Stimulated activated naive CD4-positive, alpha-beta T cell (primary cell): Measurements from ENCODE around the gene CBR4.
A peak's percentile ranks its signal among the peaks of the same experiment; 100 is the strongest.
"Not testable (repeated sequence)": the region's sequence is repeated elsewhere in the genome, so short reads cannot be mapped to it uniquely, and the experiment has no call there.

Experiments
- DNase-seq, 6 experiments: peaks; one replicate each; lab custom pipeline; 2025; lab: John Stamatoyannopoulos, UW

Gene CBR4

DNA sequence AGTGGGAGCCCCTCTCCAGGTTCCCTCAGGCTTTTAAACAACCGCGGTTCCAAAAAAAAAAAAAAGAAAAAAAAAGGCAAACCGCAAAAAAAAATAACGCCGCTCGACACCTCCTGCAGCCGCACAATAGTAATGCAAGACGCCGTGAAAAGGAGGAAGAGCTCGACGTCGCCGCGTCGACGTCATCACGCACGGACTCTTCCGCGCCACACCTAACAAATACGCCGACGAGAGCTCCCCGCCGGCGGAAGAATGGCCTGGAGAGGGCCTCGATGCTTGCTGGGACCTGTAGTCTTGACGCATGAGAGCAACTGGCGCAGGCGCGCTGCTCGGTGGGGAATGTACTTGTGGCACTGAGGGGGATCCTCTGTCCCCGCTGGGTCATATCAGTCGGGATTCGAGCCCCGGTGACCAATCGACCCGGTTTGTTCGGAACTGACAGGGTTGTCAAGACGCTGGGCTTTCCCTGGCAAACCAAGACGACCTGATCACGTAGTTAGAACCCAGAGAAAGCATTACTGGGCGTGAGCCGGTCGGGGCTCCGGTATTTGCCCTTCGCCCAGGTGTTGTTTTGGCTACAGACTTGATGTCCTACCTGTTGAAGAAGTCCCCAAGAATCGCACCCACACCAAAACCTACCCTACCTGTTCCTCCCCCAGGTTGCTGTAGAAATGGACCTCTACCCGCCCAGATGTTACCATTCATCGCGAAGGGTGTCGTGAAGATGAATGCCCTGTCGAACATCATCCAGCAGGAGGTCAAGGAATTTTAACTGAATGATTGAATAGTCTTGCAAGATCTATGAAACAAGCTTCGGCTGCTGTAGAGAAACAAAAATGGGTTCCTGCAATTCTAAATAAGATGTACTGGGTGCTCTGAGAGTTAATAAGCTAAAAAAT lies at the start of gene CBR4:
Gene CBR4 (minus strand): TSS at position 131 of the 899 bp plus-strand sequence. CDS start 166 bp downstream, outside the sequence.
- DNase-seq, result peak; percentile 85 to 95 (median 94)

DNA sequence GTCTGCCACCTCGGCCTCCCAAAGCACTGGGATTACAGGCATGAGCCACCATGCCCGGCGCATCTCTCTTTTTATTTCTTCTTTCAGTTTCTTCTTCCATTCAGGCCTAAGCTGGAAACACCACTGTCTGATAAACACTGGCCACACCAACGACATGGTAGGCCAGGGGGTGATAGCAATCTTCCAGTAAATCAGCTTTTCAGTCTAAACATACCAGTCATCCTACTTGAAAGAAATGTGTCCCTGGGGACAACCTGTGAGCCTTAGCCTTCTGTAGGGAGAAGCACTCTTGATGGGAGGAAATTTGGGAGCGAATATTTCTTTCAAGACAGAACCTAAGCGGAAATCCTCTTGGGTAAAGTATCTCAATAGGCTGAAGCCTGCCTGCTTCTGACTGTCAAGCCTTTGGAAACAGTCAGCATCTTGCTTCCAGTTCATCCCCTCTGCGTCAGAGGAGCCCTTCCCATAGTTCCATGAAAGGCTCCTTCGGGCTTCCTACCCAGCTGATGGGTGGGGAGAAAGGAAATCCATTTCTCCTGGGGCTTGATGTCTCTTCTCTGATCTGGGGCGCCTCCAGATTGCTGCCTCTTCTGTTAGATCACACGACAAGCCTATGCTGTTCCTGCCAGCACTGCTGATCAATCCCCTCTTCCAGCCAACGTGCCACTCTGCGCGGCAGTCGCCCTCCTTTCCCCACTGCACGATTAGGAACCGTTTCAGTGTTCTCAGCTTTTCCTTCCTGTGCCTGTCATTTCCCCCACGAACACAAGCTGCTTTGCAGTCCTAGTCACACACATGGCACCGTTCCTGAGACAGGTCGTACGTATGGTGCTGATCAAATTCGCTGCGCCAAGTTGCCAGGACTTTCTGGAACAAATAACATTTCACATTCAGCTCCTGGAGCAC lies 49.5 kb upstream of the CBR4 start:
- DNase-seq, result no peak

DNA sequence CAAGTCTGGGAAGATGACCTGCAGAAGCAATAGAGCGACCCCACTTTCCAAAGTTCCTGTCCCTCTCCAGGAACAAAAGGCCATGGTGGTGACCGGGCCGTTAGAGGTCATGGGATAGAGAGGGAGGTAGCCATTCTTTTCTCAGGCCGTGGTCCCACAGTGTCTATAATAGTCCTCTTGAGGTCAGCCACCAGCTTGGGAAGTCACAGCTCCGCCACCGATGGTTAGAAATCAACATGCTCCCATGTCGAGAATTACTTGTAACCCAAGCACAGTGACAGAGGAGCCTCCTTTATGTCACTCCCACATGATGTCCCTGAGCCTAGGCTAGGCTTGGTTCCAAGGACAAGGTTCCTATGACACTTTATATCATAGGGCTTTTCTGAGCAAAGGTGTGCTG lies 48.3 kb upstream of the CBR4 start:
- no peak for DNase-seq

DNA sequence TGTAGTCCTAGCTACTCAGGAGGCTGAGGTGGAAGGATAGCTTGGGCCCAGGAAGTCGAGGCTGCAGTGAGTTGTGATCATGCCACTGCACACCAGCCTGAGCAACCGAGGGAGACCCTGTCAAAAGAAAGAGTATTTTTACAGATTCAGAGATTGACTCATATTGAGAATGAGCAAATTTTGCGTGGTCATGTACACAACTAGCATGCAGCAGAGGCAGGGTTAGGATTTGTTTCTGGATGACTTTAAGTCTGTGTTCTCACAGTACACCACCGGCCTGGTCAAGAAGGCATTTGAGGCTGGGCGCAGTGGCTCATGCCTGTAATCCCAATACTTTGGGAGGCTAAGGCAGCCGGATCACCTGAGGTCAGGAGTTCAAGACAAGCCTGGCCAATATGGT lies 44.8 kb upstream of the CBR4 start:
- no peak for DNase-seq

DNA sequence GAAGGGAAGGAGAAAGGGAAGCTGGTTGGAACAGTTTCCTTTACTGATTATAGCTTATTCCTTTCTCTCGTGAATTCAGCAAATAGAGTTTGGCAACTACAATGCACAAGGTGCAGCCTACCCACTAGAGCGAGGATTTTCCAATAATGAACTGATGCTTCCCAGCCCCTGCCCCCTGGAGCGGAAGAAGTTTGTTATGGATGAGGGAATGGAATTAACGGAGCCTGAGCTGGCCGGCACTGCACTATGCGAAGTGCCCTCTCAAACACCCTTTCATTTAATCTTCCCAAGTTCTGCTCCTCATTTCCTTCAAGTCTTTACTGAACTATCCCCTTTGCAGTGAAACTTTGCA lies 42.5 kb upstream of the CBR4 start:
- no peak for DNase-seq

DNA sequence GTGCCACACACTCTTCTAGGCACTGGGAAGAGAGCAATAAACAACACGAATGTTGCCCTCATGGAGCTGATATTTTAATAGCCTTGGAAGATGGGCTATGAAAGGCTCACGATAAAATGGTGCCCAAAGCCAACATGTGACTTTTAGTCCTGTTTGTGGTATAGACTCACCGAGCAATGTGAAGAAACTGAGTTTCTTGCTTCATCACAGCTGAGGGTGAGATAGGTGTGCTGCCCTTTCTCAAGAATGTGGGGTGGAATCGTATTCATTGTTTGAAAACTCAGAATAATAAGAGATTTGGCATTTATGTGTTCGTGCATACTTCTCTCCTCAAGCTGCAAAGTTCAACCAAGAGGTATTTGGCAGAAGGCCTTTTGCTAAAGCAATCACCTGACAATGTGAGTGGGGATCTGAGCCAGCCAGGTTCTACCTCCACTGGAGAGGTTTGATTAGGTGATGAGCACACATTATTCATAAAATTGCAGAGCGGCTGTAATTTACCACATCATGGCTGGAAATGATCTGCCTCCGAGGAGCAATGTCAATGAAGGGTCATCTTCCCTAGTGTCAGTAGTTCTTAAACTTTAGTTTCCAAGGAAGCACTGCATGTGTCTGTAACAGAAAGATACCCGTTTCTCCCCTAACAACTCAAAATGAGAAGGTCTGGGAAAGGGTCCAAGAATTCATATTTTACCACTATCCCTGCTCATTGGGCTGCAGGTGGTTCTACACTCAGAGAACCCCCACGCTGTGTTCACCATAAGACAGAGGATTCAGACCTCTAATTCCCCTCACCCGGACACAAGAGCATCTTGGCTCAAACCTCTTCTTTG lies 41.9 kb upstream of the CBR4 start:
- DNase-seq, result no peak

DNA sequence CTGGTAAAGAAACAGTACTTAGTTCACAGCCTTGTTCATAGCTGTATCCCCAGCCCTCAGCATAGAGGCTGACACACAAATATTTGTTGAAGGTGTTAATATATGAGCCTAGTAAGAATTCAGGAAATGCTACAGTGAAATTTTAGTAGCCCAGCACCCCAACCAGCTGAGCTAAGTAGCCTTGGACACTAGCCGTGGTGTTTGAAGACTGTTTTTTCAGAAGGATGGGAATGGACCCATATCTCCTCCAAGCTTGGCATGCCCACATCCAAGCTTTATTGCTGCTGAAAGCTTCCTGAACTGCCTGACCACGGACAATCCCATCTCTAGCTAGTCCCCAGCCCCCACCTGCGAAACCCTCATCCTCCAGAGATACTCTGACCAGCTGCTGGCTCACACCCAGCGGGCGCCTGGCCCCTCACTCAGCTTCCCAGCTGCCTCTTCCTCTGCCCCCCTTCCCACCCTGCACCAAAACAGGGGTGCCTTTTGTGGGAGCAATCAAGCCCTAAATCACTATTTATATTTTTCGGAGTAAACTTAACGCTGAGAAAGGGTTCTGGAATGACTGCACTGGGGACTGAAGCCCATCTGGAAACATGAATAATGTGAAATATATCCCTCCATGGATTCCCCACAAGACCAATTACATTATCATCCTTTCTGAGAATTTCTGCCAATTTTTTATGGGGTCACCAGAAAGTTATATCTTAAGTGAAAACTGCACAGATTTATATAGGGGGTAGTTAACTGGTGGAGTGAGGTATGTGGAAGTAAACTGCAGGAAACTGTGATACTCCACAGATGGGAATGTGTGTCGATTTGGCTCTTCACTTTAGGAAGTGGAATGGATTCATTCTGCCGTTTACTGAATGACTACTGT lies 41.1 kb upstream of the CBR4 start:
- DNase-seq, result no peak

DNA sequence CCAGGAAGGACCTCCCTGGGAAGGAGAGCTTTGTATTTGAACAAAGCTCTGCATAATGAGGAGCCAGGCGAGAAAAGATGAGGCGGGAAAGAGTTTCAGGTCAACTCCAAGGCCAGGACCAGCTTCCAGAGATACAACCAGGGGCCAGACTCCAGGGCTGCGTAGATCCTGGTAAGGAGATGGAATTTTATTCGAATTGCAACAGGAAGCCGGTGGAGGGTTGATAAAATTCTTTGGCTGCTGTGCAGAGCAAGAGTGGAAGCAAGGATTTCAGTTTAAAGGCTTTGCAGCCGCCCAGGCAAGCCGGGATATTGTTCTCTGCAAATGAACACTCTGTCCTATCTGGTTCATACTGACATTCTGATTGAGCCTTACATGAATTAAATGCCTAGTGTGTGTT lies 40.2 kb upstream of the CBR4 start:
- DNase-seq, result no peak

DNA sequence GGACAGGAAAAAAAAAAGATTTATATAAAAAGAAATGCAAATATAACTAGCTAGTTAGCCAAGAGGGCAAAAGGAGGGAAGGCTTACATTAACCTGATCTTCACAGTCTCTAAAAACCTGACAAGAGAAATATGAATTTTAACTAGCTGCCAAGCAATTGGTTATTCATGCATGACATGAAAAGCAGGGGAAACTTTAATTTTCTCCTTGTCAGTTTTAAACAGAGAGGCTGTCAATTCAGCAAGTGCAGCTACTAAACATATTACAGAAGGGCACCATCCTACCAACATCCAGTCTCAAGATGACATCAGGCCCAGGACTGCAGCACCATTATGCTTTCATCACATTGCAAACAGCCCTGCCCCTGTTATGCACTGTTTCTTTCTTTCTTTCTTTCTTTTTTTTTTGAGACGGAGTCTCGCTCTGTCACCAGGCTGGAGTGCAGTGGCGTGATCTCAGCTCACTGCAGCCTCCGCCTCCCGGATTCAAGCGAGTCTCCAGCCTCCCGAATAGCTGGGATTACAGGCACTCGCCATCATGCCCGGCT lies 38.9 kb upstream of the CBR4 start:
- no peak for DNase-seq

DNA sequence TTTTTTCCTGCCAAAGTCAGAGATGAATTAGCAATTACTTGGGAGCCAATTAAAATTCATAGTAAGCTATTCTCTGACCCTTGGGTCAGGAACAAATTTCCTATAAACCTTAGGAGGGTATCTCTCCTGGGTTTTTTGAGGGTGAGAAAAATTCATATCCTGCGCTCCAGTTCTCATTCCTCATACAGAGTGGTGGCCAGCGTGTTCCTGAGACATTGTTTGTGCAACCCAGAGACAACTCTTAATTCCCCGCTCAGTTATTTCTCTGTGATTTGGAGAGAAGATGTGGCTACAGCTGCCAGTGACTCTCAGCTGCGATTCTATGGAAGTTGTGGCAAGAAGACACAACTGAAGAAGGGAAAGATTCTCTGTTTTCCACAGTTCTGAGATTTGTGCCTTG lies 37.9 kb upstream of the CBR4 start:
- no peak for DNase-seq

DNA sequence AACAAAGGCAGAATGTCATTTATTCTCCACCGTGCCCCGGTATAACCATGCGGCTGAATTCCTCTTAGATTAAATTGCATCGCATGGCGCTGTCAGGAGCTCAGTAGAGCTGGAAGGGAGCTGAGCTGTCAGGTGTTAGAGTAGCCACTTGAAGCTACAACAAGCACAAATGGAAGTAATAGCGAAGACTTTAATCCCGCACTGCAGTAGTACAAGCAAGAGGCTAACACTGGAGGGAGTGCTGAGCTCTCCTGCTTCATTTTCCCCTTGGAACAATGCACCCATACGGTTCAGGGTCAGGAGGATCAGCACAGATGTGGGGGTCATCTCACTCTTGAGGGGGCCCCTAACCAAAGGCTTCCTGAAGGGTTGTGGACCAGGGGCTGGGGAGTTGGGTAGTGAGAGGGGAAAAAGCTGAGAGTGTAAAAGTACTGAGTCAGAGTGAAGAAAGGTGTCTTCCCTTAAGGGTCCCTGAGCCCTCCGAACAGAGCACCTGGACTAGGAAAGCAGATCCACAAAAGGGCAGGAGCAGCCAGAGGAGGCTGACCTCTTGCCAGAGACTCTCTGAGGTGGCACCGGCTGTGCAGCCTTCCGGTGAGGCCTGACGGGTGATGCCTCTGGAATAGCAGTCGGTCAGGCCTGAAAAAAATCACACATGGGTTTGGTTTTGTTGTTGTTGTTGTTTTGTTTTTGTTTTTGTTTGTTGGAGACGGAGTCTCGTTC lies 36.0 kb upstream of the CBR4 start:
- DNase-seq, result no peak

DNA sequence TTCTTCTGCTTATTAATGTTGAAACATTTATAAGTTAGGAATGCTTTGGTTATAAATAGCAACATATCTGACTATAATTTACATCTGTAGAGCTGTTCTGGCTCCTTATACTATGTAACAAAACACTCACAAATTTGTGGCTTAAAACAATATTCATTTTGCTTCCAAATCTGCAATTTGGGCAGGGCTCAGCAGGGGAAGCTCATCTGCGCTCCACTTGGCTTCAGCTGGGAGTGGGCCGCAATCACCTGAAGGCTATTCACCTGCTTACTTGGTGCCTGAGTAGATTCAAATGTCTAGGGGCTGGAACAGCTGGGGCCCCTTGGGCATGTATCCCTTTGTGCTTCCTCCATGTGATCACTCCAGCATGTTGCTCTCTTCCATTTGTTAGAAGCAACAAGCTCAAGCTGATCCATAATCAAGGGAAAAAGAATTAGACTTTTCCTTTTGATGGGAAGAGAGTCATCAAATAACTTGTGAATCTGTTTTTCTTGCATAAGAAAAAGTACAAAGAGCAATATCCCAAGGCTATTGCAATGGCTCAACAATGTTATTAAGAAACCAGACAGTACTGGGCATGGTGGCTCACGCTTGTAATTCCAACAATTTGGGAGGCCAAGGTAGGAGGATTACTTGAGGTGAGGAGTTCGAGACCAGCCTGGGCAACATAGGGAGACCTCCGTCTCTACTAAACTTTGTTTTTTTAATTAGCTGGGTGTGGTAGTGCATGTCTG lies 34.8 kb upstream of the CBR4 start:
- no peak for DNase-seq

DNA sequence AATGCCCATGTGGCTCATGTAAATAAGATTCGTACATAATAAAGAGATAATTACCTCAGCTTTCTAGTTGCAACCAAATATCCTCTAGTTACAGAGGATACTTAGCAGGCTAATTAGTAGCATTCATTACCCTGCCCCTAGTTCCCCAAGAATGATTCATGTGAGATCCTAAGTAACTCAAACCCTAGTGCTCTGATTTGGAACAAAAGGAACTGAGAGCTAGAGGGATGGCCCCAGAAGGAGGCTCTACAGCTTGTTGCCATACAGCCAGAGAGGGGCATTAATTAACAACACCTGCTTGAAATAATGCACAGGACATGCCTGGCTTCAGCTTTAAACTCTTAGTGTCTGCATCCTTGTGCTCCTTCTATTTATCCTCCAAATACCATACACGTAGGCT lies 32.6 kb upstream of the CBR4 start:
- no peak for DNase-seq

DNA sequence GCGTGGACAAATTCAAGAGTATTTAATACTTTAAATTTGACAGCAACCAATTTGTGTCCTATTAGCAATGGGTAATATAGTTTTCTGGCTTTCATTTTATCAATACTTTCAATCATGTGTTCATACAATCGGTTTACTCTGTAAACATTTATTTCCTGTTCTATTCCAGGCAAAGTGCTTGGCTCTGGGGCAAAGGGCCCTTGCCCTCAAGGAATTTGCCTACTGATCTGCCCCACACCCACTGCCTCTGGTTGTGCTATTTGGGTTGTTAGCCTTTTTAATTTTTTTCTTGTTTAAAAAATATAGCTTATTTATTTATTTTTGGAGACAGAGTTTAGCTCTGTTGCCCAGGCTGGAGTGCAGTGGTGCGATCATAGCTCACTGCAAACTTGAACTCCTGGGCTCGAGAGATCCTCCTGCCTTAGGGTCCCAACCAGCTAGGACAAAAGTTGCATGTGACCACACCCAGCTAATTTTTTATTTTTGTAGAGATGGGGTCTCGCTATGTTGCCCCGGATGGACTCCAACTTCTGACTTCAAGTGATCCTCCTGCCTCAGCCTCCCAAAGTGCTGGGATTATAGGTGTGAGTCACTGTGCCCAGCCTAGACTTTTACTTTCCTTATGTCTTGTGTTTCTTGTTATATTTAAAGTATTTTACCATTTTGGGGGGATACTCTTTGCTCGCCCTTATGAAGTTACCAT lies 30.7 kb upstream of the CBR4 start:
- DNase-seq, result no peak

DNA sequence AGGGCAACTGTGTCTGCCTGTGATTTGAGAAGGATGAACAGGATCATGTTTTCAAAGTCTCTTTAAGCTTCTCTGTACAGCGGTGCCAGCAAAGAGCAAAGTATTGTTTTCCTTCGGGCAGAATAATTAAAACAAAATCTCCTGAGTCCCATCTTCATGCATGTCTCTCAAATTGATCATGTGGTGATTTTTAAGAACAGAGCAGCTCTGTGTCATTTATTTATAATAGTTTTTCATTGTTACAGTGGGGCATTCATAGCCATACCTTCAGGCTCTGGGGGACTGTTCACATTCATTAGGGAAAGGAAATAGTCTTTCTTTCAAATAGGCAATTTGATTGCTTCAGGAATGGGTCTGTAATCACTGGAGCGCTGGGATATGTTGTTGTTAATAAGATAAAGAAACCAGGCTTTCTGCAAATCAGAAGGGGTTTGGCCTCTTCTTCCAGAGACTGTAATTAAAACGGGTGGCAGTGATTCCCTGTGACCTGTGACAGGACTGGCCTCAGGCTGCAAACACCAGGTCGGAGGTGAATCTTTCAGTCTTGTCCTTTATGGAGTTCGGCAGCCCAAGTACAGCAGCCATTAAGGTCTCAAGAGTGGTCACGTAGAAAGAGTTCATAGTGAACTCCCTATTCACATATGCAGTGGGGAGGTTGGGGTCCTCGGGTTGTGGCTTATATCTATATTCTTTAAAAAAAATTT lies 29.3 kb upstream of the CBR4 start:
- no peak for DNase-seq

DNA sequence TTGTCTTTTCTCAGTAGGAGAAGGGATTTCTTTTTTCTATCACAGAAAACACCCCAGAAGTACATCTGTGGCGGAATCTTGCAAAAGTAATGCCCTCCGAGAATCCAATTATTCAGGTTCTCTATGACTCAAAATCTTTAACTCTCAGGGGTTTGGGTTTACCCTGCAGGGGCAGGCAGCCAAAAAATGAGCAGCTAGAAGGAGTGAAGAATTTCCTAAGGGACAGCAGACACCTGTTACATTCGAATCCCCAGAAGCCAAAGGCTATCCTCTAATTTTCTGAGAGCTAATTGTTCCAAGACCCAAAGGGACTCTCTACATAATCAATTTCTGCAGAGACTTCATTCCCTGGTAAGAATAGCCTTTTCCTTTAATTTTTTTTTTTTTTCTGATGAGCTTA lies 27.5 kb upstream of the CBR4 start:
- no peak for DNase-seq

DNA sequence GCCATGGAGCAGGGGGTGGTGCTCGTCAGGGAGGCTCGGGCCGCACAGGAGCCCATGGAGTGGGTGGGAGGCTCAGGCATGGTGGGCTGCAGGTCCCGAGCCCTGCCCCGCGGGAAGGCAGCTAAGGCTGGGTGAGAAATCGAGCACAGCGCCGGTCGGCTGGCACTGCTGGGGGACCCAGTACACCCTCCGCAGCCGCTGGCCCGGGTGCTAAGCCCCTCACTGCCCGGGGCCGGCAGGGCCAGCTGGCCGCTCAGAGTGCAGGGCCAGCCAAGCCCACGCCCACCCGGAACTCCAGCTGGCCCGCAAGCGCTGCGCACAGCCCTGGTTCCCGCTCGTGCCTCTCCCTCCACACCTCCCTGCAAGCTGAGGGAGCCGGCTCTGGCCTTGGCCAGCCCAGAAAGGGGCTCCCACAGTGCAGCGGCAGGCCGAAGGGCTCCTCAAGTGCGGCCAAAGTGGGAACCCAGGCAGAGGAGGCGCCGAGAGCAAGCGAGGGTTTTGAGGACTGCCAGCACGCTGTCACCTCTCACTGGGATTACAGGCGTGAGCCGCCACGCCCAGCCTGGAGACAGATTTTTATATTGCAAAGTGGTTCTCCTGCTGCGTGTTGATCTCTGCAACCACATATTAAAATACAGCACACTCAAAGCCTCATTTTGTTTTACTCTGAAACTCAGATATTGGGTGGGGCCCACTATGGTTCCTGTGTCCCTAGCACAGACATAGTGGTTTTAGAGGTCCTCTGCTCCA lies 26.0 kb upstream of the CBR4 start:
- not testable (repeated sequence) for DNase-seq
